HCEC 1CT (cell line): Measurements from ENCODE around the gene ADCY4.

ENCODE experiments used
- DNase-seq: peaks from one replicate; pipeline ENCODE4 v3.0.0-alpha.2; 2017

ADCY4 gene

GRCh38 chr14:24315243-24315806, 19.5 kb downstream of the ADCY4 start:
- DNase-seq: no peak

GRCh38 chr14:24314377-24315193, 20.3 kb downstream of the ADCY4 start:
- DNase-seq: no peak

GRCh38 chr14:24313913-24314312, 21.0 kb downstream of the ADCY4 start:
- no peak for DNase-seq

GRCh38 chr14:24312736-24313507, 21.9 kb downstream of the ADCY4 start:
- DNase-seq: no peak

- DNase-seq: peak; percentile 20
Measured at GRCh38 chr14:24311837-24312615, 22.8 kb downstream of the ADCY4 start.

- DNase-seq: peak; percentile 67
Measured at GRCh38 chr14:24310646-24311604, 23.9 kb downstream of the ADCY4 start, which contains the start of gene LTB4R. Gene LTB4R, plus strand, starts transcription at chr14:24311502. Its CDS starts 4,150 bp downstream, at chr14:24315652.

GRCh38 chr14:24310265-24310645, 24.6 kb downstream of the ADCY4 start:
- no peak for DNase-seq

GRCh38 chr14:24309538-24310264, 25.2 kb downstream of the ADCY4 start, which contains the start of gene LTB4R2:
Gene LTB4R2, plus strand, starts transcription at chr14:24310140. Its CDS starts 525 bp downstream, at chr14:24310665.
- DNase-seq: no peak

GRCh38 chr14:24308342-24309124, 26.3 kb downstream of the ADCY4 start:
- DNase-seq: no peak

GRCh38 chr14:24307575-24308341, 27.1 kb downstream of the ADCY4 start, which contains the start of gene CIDEB:
Gene CIDEB, minus strand, starts transcription at chr14:24307977. Its CDS starts 119 bp downstream, at chr14:24307858.
- DNase-seq: peak; percentile 34

- DNase-seq: no peak
Measured at GRCh38 chr14:24307156-24307574, 27.7 kb downstream of the ADCY4 start.

- no peak for DNase-seq
Measured at GRCh38 chr14:24304019-24304387, 30.9 kb downstream of the ADCY4 start.

- DNase-seq: no peak
Measured at GRCh38 chr14:24300326-24300980, 34.4 kb downstream of the ADCY4 start.

- peak; percentile 79 for DNase-seq
Measured at GRCh38 chr14:24299255-24300191, 35.3 kb downstream of the ADCY4 start, which contains the start of the genes DHRS1 and NOP9. Gene DHRS1, minus strand, starts transcription at chr14:24299780. Its CDS starts 674 bp downstream, at chr14:24299106. Gene NOP9, plus strand, starts transcription at chr14:24299850. Its CDS starts 105 bp downstream, at chr14:24299955.

GRCh38 chr14:24298892-24299254, 36.0 kb downstream of the ADCY4 start:
- peak; percentile 40 for DNase-seq

GRCh38 chr14:24297190-24297964, 37.5 kb downstream of the ADCY4 start:
- peak; percentile 28 for DNase-seq
